ENCODE measurements around the gene CITED1.

CITED1 gene

GRCh38 chrX:72294497-72294896 is 11.2 kb downstream of the CITED1 start:
- Histone ChIP-seq H3K9me3 (replicated peaks; ENCODE audit: insufficient read depth, low read length) (no peaks in the 10 kb centered on the region), H3F3A (ENCODE audit: insufficient read depth, low read length) (no peaks in the 10 kb centered on the region), H3K27ac (ENCODE audit: low read length) (no peak overlapping the region), H3K9me2 (replicated peaks; ENCODE audit: insufficient read depth, low read length) (no peaks in the 10 kb centered on the region), H3K4me3 (ENCODE audit: low read length) (no peak overlapping the region), H3K4me2 (ENCODE audit: low read depth, low read length) (no peak overlapping the region), H3K36me3 (replicated peaks; ENCODE audit: insufficient read depth, low read length) (no peaks in the 10 kb centered on the region), H2AFZ (ENCODE audit: low read length) (no peak overlapping the region), H4K20me1 (ENCODE audit: insufficient read depth, low read length) (no peaks in the 10 kb centered on the region), H3K9ac (ENCODE audit: low read length) (no peak overlapping the region), H3K79me2 (ENCODE audit: low read length) (no peaks in the 10 kb centered on the region), H3K27me3 (replicated peaks; ENCODE audit: insufficient read depth, low read length) (no peaks in the 10 kb centered on the region), H3K4me1 (ENCODE audit: low read length) (no peaks in the 10 kb centered on the region)
- TF ChIP-seq, protein P1, sequence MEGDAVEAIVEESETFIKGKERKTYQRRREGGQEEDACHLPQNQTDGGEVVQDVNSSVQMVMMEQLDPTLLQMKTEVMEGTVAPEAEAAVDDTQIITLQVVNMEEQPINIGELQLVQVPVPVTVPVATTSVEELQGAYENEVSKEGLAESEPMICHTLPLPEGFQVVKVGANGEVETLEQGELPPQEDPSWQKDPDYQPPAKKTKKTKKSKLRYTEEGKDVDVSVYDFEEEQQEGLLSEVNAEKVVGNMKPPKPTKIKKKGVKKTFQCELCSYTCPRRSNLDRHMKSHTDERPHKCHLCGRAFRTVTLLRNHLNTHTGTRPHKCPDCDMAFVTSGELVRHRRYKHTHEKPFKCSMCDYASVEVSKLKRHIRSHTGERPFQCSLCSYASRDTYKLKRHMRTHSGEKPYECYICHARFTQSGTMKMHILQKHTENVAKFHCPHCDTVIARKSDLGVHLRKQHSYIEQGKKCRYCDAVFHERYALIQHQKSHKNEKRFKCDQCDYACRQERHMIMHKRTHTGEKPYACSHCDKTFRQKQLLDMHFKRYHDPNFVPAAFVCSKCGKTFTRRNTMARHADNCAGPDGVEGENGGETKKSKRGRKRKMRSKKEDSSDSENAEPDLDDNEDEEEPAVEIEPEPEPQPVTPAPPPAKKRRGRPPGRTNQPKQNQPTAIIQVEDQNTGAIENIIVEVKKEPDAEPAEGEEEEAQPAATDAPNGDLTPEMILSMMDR (IDR thresholded peaks at IDR 0.05; ENCODE audit: low read length): peak; percentile 8; the same call in 1 of the 2 replicates
- TF ChIP-seq EZH2phosphoT487 (IDR thresholded peaks at IDR 0.05; ENCODE audit: low read length): no peak
- no peak for DNase-seq

- no peak for DNase-seq
- Histone ChIP-seq H3K27ac (ENCODE audit: low read length) (no peak overlapping the region), H3K27me3 (replicated peaks; ENCODE audit: insufficient read depth, low read length) (no peaks in the 10 kb centered on the region), H4K20me1 (ENCODE audit: insufficient read depth, low read length) (no peaks in the 10 kb centered on the region), H3K36me3 (replicated peaks; ENCODE audit: insufficient read depth, low read length) (no peaks in the 10 kb centered on the region), H3K9me3 (replicated peaks; ENCODE audit: insufficient read depth, low read length) (no peaks in the 10 kb centered on the region), H3K79me2 (ENCODE audit: low read length) (no peaks in the 10 kb centered on the region), H3K9me2 (replicated peaks; ENCODE audit: insufficient read depth, low read length) (no peaks in the 10 kb centered on the region), H3K4me3 (ENCODE audit: low read length) (no peak overlapping the region), H3K4me1 (ENCODE audit: low read length) (no peaks in the 10 kb centered on the region), H3K9ac (ENCODE audit: low read length) (no peak overlapping the region), H3K4me2 (ENCODE audit: low read depth, low read length) (no peak overlapping the region), H2AFZ (ENCODE audit: low read length) (no peak overlapping the region), H3F3A (ENCODE audit: insufficient read depth, low read length) (no peaks in the 10 kb centered on the region)
- TF ChIP-seq EZH2 (optimal IDR thresholded peaks at IDR 0.05; ENCODE audit: low read depth, low read length): no peak
- TF ChIP-seq, protein P1 (IDR thresholded peaks at IDR 0.05; ENCODE audit: low read length): no peak
- no peak for TF ChIP-seq EZH2phosphoT487 (IDR thresholded peaks at IDR 0.05; ENCODE audit: low read length)
Measured at GRCh38 chrX:72282302-72282701, 23.4 kb downstream of the CITED1 start.

DNA sequence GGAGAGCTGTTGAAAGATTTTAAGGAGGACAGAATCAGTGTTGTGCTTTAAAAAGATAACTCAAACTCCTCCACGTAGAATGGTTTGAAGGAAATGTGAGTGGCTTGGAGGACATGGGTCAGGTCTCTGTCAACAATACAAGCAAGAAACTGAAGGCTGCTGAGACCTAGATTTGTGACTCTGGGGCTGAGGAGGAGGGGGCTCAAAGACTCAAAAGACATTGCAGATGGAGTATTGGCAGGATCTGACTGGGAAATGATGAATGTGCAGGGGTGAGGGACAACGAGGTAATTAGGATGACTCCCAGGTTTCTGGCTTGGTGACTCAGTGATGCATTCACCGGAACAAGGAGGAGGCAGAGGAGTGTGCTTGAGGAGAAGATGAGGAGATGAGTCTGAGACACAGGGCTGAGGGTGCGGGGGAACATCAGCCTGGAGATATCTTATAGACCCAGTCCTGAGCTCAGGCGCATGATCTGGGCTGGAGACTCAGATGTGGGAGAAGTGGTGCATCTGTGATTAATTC is 25.3 kb downstream of the CITED1 start:
- H4K20me1 ChIP-seq (ENCODE audit: insufficient read depth, low read length): no peaks in the 10 kb centered on the region; the same call in 1 of the 2 replicates
- H3K36me3 ChIP-seq (replicated peaks; ENCODE audit: insufficient read depth, low read length): no peaks in the 10 kb centered on the region; the same call in 1 of the 2 replicates
- no peak overlapping the region for H3K9ac ChIP-seq (ENCODE audit: low read length)
- no peaks in the 10 kb centered on the region for H3K9me3 ChIP-seq (replicated peaks; ENCODE audit: insufficient read depth, low read length)
- no peaks in the 10 kb centered on the region for H3K4me1 ChIP-seq (ENCODE audit: low read length)
- no peaks in the 10 kb centered on the region for H3K27me3 ChIP-seq (replicated peaks; ENCODE audit: insufficient read depth, low read length)
- H3K4me2 ChIP-seq (ENCODE audit: low read depth, low read length): no peak overlapping the region
- no peak overlapping the region for H2AFZ ChIP-seq (ENCODE audit: low read length)
- no peaks in the 10 kb centered on the region for H3K9me2 ChIP-seq (replicated peaks; ENCODE audit: insufficient read depth, low read length)
- H3F3A ChIP-seq (ENCODE audit: insufficient read depth, low read length): peaks cover 8% of the 10 kb centered on the region
- peaks cover 17% of the 10 kb centered on the region for H3K79me2 ChIP-seq (ENCODE audit: low read length)
- no peak for DNase-seq
- TF ChIP-seq EZH2 (optimal IDR thresholded peaks at IDR 0.05; ENCODE audit: low read depth, low read length) (no peak), EZH2phosphoT487 (IDR thresholded peaks at IDR 0.05; ENCODE audit: low read length) (no peak)
- TF ChIP-seq, protein P1 (IDR thresholded peaks at IDR 0.05; ENCODE audit: low read length): no peak
- H3K4me3 ChIP-seq (ENCODE audit: low read length): no peak overlapping the region
- H3K27ac ChIP-seq (ENCODE audit: low read length): no peak overlapping the region

All from MM.1S (cell line).